OCI-LY3 (cell line): ENCODE data around the gene CDC42EP2.

Experiments
- CTCF ChIP-seq: fragments of 200-600, 300-600 bp; sonication (generic); IDR thresholded peaks from 2 replicates; pipeline ENCODE4 v1.5.1; 2014; ENCODE audit warnings: antibody characterized with exemption, low read length, low read depth
- EZH2phosphoT487 ChIP-seq: fragments of 200-600 bp; shearing (Covaris generic); IDR thresholded peaks from 2 replicates; pipeline ENCODE4 v1.6.1; 2018; ENCODE audit warnings: antibody characterized with exemption, mixed run types, low read depth

DNA sequence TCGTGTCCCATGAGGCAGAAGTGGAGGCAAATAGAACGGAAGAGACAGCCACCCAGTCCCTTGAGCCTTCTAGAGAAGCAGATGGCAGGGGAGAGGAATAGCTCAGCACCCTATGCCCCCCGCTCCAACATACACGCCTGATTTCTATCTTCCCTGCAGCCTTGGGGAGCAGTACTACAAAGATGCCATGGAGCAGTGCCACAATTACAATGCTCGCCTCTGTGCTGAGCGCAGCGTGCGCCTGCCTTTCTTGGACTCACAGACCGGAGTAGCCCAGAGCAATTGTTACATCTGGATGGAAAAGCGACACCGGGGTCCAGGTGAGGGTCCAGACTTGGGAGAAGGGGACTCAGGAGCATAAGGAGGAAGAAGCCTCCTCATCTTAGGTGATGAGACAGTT lies 25.6 kb downstream of the CDC42EP2 start:
- TF ChIP-seq CTCF, result no peak
- no peak for TF ChIP-seq EZH2phosphoT487
